GM21576 (cell line): ENCODE measurements around the gene RAB28.

Source experiments
- ATAC-seq: cut with Tn5 transposase; IDR thresholded peaks from one replicate; pipeline ENCODE4 v1.9.1; 2021; ENCODE audit warnings: mild to moderate bottlenecking, moderate library complexity; ENCODE audit not compliant: unreplicated experiment

The RAB28 gene

GRCh38 chr4:13511101-13511500, 27.0 kb upstream of the RAB28 start:
- ATAC-seq = no peak

GRCh38 chr4:13509442-13509841, 25.3 kb upstream of the RAB28 start:
- ATAC-seq = no peak

DNA sequence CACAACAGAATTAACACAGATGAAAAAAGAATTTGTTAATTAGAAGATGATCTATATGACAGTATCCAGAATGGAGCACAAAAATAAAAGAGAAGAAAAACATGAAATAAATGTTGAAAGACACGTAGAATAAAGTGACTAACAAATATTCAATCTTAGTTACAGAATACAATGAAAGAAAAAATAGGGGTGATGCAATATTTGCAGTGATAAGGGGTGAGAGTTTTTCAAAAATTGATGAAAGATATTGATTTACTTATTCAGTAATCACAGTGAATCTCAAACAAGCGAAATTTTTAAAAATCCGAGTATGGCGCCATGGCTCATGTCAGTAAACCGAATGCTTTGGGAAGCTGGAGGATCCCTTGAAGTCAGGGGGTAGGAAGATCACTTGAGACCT, 20.2 kb upstream of the RAB28 start:
- no peak for ATAC-seq

- ATAC-seq = no peak
Observed at GRCh38 chr4:13498469-13498868, 14.3 kb upstream of the RAB28 start.

DNA sequence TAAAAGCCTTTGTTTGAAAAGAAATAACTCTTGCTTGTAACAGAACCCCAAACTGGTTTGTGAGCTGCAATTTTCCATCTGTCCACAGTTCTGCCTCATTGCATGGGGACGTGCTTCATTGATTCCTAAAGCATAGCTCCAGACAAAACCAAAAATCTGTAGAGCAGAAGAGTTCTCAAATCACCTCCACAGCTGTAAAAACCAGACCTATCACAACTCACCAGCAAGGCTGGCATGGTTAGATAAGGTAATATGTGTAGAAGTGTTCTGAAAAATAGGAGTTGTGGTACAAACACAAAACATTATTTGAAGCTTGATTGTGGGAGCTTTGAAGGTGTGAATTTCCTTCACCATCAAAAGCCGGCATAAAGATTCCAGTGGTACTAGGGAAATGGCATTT, 12.5 kb upstream of the RAB28 start:
- no peak for ATAC-seq

- ATAC-seq = no peak
Observed at GRCh38 chr4:13495753-13496152, 11.6 kb upstream of the RAB28 start.

DNA sequence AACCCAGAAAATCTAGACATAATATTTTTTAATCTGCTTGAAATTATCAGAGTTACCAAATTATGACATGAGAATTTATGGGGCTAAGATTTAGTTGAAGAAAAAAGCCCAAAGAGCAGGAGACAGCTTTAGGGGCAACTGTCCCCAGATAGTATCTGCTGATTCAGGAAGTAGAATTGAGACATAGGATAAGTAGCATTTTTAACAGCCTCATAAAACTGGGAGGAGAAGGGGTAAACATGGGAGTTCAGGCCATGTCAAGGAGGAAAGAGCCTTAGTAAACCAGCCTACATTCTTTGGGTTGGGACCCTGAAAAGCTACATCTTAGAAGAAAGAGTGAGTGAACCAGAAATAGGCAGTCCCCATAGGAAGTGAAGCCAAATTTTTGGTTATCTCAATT, 9.7 kb upstream of the RAB28 start:
- no peak for ATAC-seq

DNA sequence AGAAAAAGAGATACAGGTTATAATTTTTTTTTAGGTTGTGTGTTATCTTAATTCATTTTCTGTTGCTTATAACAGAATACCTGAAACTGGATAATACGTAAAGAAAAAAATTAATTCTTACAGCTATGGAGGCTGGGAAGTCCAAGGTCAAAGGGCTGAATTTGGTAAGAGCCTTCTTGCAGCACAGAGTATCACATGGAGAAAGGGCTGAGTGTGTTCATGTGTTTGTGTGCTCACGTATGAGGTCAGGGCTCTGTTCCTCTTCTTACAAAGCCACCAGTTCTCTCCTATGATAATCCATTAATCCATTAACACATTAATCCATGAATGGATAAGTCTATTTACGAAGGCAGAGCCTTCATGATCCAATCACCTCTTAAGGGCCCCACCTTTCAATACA, 8.6 kb upstream of the RAB28 start:
- no peak for ATAC-seq

- peak; percentile 20 for ATAC-seq
Observed at GRCh38 chr4:13484749-13485221, 645 bp upstream of the RAB28 start.

- peak; percentile 23 for ATAC-seq
Observed at GRCh38 chr4:13483768-13484121, 395 bp downstream of the RAB28 start.

DNA sequence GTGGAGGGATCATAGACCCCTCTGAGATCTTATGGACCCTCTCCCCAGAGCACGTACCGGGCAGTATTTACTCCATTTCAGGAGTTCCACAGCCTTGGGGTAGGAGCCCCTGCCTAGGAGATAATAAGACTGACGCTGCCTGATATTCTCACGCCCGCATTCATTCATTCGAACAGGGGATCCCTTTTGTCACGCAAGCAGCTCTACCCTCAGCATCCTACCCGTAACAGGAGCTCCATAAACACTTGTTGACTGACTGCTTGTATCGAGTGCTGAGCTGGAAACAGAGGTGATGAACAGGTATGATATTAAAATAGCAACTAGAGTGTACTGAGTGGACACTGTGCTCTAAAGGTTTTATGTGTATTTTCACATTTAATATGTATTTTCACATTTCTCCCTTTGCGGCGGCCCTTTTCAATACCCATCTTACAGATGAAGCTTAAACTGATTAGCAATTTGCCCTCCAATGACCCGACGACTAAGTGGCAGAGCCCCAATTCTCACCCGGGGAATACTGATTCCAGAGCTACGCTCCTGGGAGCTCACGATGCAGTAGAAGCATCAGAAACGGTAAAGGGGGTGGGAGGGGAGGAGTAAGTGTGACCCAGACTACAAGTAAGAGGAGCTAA, 888 bp downstream of the RAB28 start:
- ATAC-seq = peak; percentile 2

DNA sequence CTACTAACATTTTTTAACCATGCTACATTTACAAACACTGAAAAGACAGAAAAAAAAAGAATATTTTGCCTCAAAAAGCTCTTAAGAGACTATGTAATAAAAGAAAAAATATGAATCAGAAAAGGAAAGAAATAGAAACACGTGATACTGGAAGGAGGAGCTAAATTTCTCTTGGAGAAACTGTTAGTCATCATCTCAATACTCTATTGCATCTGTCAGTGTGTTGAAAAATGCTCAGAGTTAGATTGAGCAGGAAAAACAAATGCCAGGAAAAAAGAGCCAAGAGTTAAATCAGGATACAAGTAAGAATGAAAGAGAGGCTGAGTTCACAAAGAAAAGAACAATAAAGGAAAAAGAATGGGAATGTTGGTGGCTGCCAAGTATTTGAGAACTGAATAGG, 2.6 kb downstream of the RAB28 start:
- no peak for ATAC-seq

DNA sequence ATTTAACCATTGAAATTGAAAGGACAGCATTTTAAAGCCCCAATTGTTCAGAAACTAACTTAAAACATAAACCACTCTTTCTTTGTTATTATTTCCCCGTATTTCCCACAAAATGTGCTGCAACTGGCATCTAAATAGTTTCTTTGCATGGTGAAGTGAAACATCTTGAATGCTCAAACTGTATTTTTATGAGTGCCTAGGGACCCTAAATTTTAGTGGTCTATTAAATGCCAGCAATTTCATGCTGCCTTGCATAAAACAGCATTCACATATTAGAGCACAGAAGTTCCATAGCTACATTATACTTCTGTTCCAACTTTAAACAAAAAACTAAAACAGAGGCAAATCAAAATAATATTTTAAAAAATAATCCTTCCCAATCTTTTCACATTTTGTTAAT, 5.4 kb downstream of the RAB28 start:
- ATAC-seq = no peak

DNA sequence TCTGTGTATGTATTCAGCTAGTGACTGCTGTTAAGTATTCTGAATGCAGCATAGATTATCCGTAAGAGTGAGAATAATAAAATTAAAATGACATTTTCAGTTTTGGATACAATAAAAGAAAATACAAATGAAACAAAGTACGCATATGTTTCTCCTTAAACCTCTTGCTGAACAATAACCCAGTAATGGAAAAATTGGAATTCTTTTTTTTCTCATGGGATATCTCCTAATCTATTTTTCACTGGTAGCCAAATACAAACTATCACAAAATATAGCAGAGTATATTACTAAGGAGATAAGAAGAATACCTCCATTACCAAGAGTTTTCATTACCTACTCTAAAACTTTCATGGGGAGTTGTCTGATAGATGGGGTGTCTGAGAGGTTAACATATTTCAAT, 6.0 kb downstream of the RAB28 start:
- ATAC-seq = no peak

DNA sequence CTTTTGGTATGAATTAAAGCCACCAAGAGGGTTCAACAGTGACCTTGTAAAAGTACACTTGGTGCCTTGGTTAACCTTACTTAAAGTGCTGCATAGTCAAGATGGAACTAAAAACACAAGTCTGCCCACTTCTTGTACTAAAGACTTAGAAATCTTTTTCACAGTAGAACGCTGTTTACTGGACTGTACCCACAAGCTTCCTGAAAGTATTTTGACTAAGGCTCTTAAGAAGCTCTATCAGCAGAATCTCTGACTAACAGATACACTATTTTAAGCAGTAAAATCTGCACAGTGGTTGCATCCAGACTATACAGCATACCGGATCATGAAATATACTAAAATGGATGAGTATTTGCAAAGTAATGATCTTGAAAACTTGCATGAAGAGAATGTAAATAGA, 7.2 kb downstream of the RAB28 start:
- ATAC-seq = no peak

GRCh38 chr4:13476152-13476551, 8.0 kb downstream of the RAB28 start:
- no peak for ATAC-seq

DNA sequence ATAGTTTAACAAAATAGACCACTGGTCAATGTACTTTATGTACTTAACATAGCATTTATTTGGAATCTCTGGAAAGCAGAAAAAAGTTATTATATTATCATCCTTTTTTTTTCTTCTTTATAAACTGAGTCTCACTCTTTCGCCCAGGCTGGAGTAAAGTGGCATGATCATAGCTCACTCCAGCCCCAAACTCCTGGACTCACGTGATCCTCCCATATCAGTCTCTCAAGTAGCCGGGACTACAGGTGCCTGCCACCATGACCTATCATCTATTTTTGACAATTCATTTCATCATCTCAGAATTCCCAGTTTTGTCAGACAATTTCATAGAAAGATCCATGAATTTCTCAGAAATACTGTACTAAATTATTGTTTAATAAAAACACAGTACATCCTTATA, 12.7 kb downstream of the RAB28 start:
- ATAC-seq = no peak

DNA sequence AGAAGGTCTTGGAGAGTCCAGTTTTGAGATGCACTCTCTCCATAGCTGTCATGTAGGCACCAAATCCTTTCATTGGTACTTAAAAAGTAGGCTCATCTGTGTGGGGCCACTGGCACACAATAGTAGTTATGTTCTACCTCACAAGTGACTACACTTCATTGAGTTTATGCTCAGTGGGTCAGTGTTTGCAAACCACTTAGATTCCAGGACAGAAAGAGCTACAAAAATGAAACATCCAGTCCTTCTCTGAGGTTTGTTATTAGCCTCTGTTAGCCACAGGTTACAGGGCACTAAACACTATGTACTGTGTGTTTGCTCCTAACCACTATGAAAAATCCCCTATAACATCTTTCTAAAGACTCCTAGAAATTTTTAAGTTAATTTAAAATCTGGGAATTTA, 13.8 kb downstream of the RAB28 start:
- no peak for ATAC-seq

- ATAC-seq = no peak
Observed at GRCh38 chr4:13464973-13465372, 19.2 kb downstream of the RAB28 start.

GRCh38 chr4:13464543-13464942, 19.6 kb downstream of the RAB28 start:
- no peak for ATAC-seq

- ATAC-seq = no peak
Observed at GRCh38 chr4:13461191-13461905, 22.8 kb downstream of the RAB28 start.

- ATAC-seq = no peak
Observed at GRCh38 chr4:13455411-13455810, 28.7 kb downstream of the RAB28 start.

DNA sequence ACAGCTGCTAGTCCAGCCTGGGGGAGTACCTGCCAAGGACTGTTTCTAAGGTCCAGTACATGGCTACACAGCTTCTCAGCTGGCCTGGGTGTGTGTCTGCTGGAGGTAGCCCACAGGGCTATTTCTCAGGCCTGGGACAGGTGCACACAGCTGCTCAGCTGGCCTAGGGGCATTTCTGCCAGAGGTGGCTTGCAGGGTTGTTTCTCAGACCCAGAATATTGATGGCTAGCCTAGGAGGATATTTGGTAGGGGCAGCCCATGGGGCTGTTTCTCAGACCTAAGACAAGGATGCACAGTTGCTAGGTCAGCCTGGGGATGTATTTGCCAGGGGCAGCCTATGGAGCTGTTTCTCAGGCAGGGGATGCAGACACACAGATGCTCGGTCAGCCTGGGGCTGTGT, 29.4 kb downstream of the RAB28 start:
- no peak for ATAC-seq
